Measurements from ENCODE around the gene ATIC. TPM values are rescaled to one million over a fixed set of nuclear protein-coding genes. Genes with fewer than 3 reads are reported as not detected.
A peak's percentile ranks its signal among the peaks of the same experiment; 100 is the strongest.

ATIC gene
- total RNA-seq (40.7 TPM), polyA plus RNA-seq (106 TPM)
- long read RNA-seq, donor 1, partial matches to known transcripts, result 0 of 1 reads
- long read RNA-seq, donor 1, other reads (novel, unspliced or antisense), result 0 of 1 reads
- long read RNA-seq, donor 2, transcript ATIC-201 (16 exons, 2,213 nt), result major isoform, 37 of 41 reads
- long read RNA-seq, donor 2, partial matches to known transcripts, result 0 of 41 reads
- long read RNA-seq, donor 2, other reads (novel, unspliced or antisense), result 0 of 41 reads
- long read RNA-seq, donor 3, transcript ATIC-201 (16 exons, 2,213 nt), result major isoform, 25 of 60 reads
- long read RNA-seq, donor 3, partial matches to known transcripts, result 29 of 60 reads
- long read RNA-seq, donor 3, other reads (novel, unspliced or antisense), result 0 of 60 reads
- long read RNA-seq, donor 4, transcript ATIC-201 (16 exons, 2,213 nt), result major isoform, 8 of 78 reads
- long read RNA-seq, donor 4, partial matches to known transcripts, result 69 of 78 reads
- long read RNA-seq, donor 4, other reads (novel, unspliced or antisense), result 0 of 78 reads
- long read RNA-seq, donor 5, transcript ATIC-201 (16 exons, 2,213 nt), result major isoform, 18 of 30 reads
- long read RNA-seq, donor 5, partial matches to known transcripts, result 6 of 30 reads
- long read RNA-seq, donor 5, other reads (novel, unspliced or antisense), result 0 of 30 reads
- long read RNA-seq, donor 6, transcript ATIC-201 (16 exons, 2,213 nt), result major isoform, 12 of 14 reads
- long read RNA-seq, donor 6, partial matches to known transcripts, result 0 of 14 reads
- long read RNA-seq, donor 6, other reads (novel, unspliced or antisense), result 0 of 14 reads
- long read RNA-seq, donor 7, transcript ATIC-201 (16 exons, 2,213 nt), result major isoform, 24 of 31 reads
- long read RNA-seq, donor 7, partial matches to known transcripts, result 6 of 31 reads
- long read RNA-seq, donor 7, other reads (novel, unspliced or antisense), result 0 of 31 reads
- long read RNA-seq, donor 8, transcript ATIC-201 (16 exons, 2,213 nt), result major isoform, 11 of 67 reads
- long read RNA-seq, donor 8, partial matches to known transcripts, result 48 of 67 reads
- long read RNA-seq, donor 8, other reads (novel, unspliced or antisense), result 7 of 67 reads
- long read RNA-seq, donor 9, transcript ATIC-201 (16 exons, 2,213 nt), result major isoform, 9 of 11 reads
- long read RNA-seq, donor 9, partial matches to known transcripts, result 0 of 11 reads
- long read RNA-seq, donor 9, other reads (novel, unspliced or antisense), result 0 of 11 reads
- long read RNA-seq, donor 10, transcript ATIC-201 (16 exons, 2,213 nt), result major isoform, 10 of 11 reads
- long read RNA-seq, donor 10, partial matches to known transcripts, result 0 of 11 reads
- long read RNA-seq, donor 10, other reads (novel, unspliced or antisense), result 0 of 11 reads

DNA sequence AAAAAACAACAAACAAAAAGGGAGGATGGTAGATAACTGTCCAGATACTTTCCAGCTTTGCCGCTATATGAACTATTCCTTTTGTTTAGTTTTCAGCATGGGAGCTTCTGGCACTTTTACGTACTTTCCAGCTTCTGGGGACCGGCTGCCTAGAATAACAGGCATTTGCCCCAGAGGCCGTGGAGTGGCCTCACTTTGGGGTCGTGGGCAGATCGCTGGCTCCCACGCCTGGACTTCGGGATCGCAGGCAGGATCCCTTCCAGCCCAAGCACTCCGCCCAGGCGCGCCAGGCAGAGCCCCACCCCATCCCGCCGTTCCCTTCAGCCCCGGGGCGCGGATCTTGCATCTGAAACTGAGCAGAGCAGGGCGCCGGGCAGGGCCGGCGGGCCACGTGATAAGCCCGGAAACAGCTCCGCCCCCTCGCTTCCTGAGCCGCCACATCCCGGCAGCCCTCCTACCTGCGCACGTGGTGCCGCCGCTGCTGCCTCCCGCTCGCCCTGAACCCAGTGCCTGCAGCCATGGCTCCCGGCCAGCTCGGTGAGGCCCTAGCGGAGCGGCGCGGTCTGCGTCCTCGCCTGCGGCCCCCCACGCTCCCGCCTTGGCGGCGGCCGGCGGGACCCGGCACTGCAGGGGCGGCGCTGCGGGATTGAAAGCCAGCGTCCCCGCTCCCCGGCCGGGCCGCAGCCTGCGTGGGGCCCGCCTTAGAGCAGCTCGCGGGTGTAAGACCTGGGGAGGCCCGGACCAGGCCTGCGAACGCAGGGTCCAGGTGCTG, at the start of gene ATIC:
Gene ATIC (plus strand): TSS at position 435 of the 772 bp plus-strand sequence. CDS start 84 bp downstream, at position 519.
- peak; percentile 69 to 94 (median 83) for DNase-seq (ENCODE audit: low read depth in 6 of 9, low spot score in 9 of 9)
- Histone ChIP-seq H3K4me1 (ENCODE audit: control insufficient read depth in 2 of 2, insufficient read depth in 2 of 2, low read length in 2 of 2) (peaks cover 6 to 15% of the 10 kb centered on the region in 2 donors), H3K4me3 (ENCODE audit: low read length in 2 of 2) (peak within 1 kb of the TSS; percentile 70 to 90), H3K9me3 (ENCODE audit: control insufficient read depth in 2 of 2, insufficient read depth in 1 of 2, low read length in 1 of 2) (peaks cover 0 to 4% of the 10 kb centered on the region in 2 donors), H3K27me3 (ENCODE audit: control insufficient read depth in 2 of 2, insufficient read depth in 1 of 2, low read length in 1 of 2) (no peaks in the 10 kb centered on the region), H3K27ac (ENCODE audit: low read depth in 1 of 2, low read length in 1 of 2) (peak within 1 kb of the TSS; percentile 56 to 91), H3K36me3 (ENCODE audit: control insufficient read depth in 2 of 2, insufficient read depth in 2 of 2, low read length in 1 of 2) (peaks cover 0 to 26% of the 10 kb centered on the region in 2 donors)
- WGBS, result under 1% methylated on average over 64 of the region's 64 CpGs

DNA sequence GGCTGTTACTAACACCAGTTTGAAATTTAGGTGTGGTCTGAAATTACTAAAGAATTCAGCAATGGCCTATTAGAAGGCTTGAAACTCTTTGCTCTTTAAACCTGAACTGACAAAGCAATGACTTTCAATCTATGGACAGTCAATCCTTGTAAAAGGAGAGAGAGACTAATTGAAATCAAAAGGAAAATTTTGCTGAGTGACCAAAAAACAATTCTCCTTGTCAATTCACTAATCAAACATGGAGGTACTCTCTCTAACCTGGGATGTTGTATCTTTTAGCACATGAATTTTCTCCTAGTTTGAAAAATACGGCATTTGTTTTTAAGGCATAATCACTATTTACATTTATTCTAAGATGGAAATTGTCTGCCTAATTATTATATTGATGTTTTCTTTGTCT, 49.6 kb upstream of the ATIC start:
- no peak overlapping the region for H3K4me3 ChIP-seq (ENCODE audit: low read length in 2 of 2)
- H3K4me1 ChIP-seq (ENCODE audit: control insufficient read depth in 2 of 2, insufficient read depth in 2 of 2, low read length in 2 of 2), result no peaks in the 10 kb centered on the region
- no peaks in the 10 kb centered on the region for H3K27me3 ChIP-seq (ENCODE audit: control insufficient read depth in 2 of 2, insufficient read depth in 1 of 2, low read length in 1 of 2)
- H3K27ac ChIP-seq (ENCODE audit: low read depth in 1 of 2, low read length in 1 of 2), result no peak overlapping the region
- no peaks in the 10 kb centered on the region for H3K9me3 ChIP-seq (ENCODE audit: control insufficient read depth in 2 of 2, insufficient read depth in 1 of 2, low read length in 1 of 2)
- DNase-seq (ENCODE audit: low read depth in 6 of 9, low spot score in 9 of 9), result no peak
- 96% methylated on average over 1 of the region's 1 CpG for WGBS
- H3K36me3 ChIP-seq (ENCODE audit: control insufficient read depth in 2 of 2, insufficient read depth in 2 of 2, low read length in 1 of 2), result no peaks in the 10 kb centered on the region

DNA sequence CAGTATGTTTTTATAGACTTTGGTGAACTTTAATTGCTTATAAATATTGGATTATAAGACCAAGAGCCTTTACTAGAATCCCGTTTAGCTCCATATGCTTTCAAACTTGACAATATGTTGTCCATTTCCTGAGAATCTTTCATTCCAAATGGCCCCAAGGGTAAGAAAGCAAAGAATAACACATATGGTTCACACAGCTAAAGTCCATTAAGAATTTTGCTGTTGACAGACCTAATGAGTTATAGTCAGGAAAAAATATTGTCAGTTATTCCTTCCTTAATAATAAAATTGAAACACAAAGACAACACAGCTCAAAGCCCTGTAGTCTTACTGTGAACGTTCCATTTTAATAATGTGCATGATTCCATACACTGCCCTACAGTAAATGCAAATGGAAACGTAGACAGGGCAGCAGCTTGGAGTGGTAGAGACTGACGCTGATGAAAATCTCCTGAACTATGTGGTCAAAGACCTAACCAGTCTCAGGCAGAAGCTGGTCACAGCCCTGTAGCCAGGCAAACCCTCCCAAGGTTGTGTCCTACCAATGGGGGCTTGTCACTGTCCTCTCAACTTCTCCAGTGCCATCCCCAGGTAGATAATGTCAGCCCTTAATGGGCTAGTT, 49.0 kb upstream of the ATIC start:
- H3K9me3 ChIP-seq (ENCODE audit: control insufficient read depth in 2 of 2, insufficient read depth in 1 of 2, low read length in 1 of 2), result no peaks in the 10 kb centered on the region
- no peaks in the 10 kb centered on the region for H3K36me3 ChIP-seq (ENCODE audit: control insufficient read depth in 2 of 2, insufficient read depth in 2 of 2, low read length in 1 of 2)
- no peak for DNase-seq (ENCODE audit: low read depth in 6 of 9, low spot score in 9 of 9)
- no peak overlapping the region for H3K27ac ChIP-seq (ENCODE audit: low read depth in 1 of 2, low read length in 1 of 2)
- 91% methylated on average over 4 of the region's 4 CpGs for WGBS
- no peak overlapping the region for H3K4me3 ChIP-seq (ENCODE audit: low read length in 2 of 2)
- H3K4me1 ChIP-seq (ENCODE audit: control insufficient read depth in 2 of 2, insufficient read depth in 2 of 2, low read length in 2 of 2), result no peaks in the 10 kb centered on the region
- no peaks in the 10 kb centered on the region for H3K27me3 ChIP-seq (ENCODE audit: control insufficient read depth in 2 of 2, insufficient read depth in 1 of 2, low read length in 1 of 2)

DNA sequence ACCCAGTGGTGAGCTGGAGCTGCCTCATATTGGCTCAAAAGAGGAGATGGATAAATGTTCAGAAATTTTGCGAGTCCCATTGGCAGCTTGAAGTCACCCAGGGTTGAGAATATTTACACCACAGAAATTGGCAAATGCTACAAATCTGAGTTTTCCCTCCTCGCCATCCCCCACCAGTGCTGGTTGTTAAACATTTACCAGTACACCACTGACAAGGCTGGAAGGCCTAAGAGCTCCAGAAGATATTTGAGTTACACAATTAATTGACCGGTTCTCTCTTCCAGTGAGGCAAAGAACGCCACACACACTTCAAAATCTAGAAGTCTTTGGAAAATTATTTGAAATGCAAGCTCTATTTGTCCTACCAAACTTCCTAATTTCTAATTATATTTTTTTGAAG, 47.5 kb upstream of the ATIC start:
- Histone ChIP-seq H3K4me3 (ENCODE audit: low read length in 2 of 2) (no peak overlapping the region), H3K4me1 (ENCODE audit: control insufficient read depth in 2 of 2, insufficient read depth in 2 of 2, low read length in 2 of 2) (no peaks in the 10 kb centered on the region), H3K9me3 (ENCODE audit: control insufficient read depth in 2 of 2, insufficient read depth in 1 of 2, low read length in 1 of 2) (no peaks in the 10 kb centered on the region), H3K36me3 (ENCODE audit: control insufficient read depth in 2 of 2, insufficient read depth in 2 of 2, low read length in 1 of 2) (no peaks in the 10 kb centered on the region), H3K27me3 (ENCODE audit: control insufficient read depth in 2 of 2, insufficient read depth in 1 of 2, low read length in 1 of 2) (no peaks in the 10 kb centered on the region), H3K27ac (ENCODE audit: low read depth in 1 of 2, low read length in 1 of 2) (no peak overlapping the region)
- 97% methylated on average over 4 of the region's 4 CpGs for WGBS
- DNase-seq (ENCODE audit: low read depth in 6 of 9, low spot score in 9 of 9), result no peak

DNA sequence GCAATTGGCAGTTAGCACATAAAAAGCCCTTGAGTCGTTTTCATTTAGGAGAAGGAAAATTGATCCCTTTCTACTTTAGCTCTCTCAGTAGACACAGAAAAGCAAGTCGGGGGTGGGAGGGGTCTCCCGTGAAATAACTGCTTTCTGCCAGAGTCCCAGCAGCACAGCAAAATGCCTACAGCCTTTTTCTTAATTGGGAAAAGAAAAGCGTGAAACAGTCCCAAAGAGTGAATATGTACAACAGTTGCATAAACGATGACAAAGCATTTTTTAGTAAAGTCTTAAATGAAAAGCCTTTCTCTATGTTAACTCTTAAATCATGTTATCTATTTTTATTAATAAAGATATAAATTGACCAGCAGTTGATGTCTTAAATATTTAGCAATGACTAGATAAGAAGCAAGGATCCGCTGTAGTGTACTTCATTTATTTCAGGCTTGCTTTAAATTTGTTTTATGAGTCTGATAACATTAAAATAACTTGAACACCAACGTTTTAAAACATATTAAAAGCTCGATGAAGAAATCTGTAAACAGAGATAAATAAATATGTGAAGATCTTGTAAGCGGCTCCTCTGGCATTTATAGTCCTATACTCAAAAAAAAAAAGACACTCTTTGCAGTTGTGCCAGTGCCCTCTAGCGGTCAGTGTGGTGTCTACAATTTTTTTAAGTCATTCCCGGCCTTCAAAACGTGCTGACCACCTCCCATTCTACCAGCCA, 42.3 kb upstream of the ATIC start:
- no peaks in the 10 kb centered on the region for H3K4me1 ChIP-seq (ENCODE audit: control insufficient read depth in 2 of 2, insufficient read depth in 2 of 2, low read length in 2 of 2)
- H3K9me3 ChIP-seq (ENCODE audit: control insufficient read depth in 2 of 2, insufficient read depth in 1 of 2, low read length in 1 of 2), result no peaks in the 10 kb centered on the region
- H3K27ac ChIP-seq (ENCODE audit: low read depth in 1 of 2, low read length in 1 of 2), result no peak overlapping the region
- H3K27me3 ChIP-seq (ENCODE audit: control insufficient read depth in 2 of 2, insufficient read depth in 1 of 2, low read length in 1 of 2), result no peaks in the 10 kb centered on the region
- WGBS, result 25% methylated on average over 12 of the region's 12 CpGs
- H3K36me3 ChIP-seq (ENCODE audit: control insufficient read depth in 2 of 2, insufficient read depth in 2 of 2, low read length in 1 of 2), result no peaks in the 10 kb centered on the region
- no peak overlapping the region for H3K4me3 ChIP-seq (ENCODE audit: low read length in 2 of 2)
- DNase-seq (ENCODE audit: low read depth in 6 of 9, low spot score in 9 of 9), result peak; percentile 27 to 73 (median 51)

DNA sequence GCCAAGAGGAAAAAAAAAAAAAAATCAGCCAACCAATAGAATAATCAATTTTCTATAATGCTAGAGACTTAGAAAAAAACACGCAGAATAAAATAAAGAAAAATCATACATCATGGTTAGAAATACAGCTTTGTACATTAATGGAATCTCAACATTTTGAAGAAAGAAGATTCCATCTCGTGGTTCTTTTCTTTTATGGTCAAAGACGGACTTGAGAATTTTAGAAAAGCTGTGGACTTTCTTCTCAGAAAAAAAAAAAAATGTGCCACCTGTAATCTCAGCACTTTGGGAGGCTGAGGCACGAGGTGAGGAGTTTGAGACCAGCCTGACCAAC, 41.8 kb upstream of the ATIC start:
- H3K9me3 ChIP-seq (ENCODE audit: control insufficient read depth in 2 of 2, insufficient read depth in 1 of 2, low read length in 1 of 2), result no peaks in the 10 kb centered on the region
- H3K36me3 ChIP-seq (ENCODE audit: control insufficient read depth in 2 of 2, insufficient read depth in 2 of 2, low read length in 1 of 2), result no peaks in the 10 kb centered on the region
- H3K27ac ChIP-seq (ENCODE audit: low read depth in 1 of 2, low read length in 1 of 2), result no peak overlapping the region
- no peak overlapping the region for H3K4me3 ChIP-seq (ENCODE audit: low read length in 2 of 2)
- H3K27me3 ChIP-seq (ENCODE audit: control insufficient read depth in 2 of 2, insufficient read depth in 1 of 2, low read length in 1 of 2), result no peaks in the 10 kb centered on the region
- DNase-seq (ENCODE audit: low read depth in 6 of 9, low spot score in 9 of 9), result peak in 1 of 9 donors; percentile 4
- H3K4me1 ChIP-seq (ENCODE audit: control insufficient read depth in 2 of 2, insufficient read depth in 2 of 2, low read length in 2 of 2), result no peaks in the 10 kb centered on the region
- 71% methylated on average over 4 of the region's 4 CpGs for WGBS

DNA sequence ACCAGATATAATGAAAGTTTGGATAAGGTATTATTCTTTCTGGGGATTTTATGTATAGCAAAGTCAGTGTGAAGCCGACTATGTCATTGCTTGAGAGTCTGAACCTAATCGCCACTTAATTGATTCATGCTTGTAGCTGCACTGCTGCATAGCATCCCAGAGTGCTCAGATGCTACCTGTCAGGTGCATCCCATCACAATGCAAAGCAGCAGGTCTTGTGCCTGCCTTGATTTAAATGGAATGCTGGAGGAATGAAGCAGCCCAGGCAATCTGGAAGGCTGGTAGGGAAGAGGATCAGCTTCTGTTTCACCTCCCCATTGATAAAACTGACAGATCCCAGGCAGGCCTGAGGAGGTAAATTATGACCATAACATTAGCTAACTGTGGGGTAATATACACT, 40.4 kb upstream of the ATIC start:
- no peaks in the 10 kb centered on the region for H3K36me3 ChIP-seq (ENCODE audit: control insufficient read depth in 2 of 2, insufficient read depth in 2 of 2, low read length in 1 of 2)
- 99% methylated on average over 2 of the region's 2 CpGs for WGBS
- no peak for DNase-seq (ENCODE audit: low read depth in 6 of 9, low spot score in 9 of 9)
- H3K27ac ChIP-seq (ENCODE audit: low read depth in 1 of 2, low read length in 1 of 2), result no peak overlapping the region
- no peaks in the 10 kb centered on the region for H3K9me3 ChIP-seq (ENCODE audit: control insufficient read depth in 2 of 2, insufficient read depth in 1 of 2, low read length in 1 of 2)
- no peak overlapping the region for H3K4me3 ChIP-seq (ENCODE audit: low read length in 2 of 2)
- no peaks in the 10 kb centered on the region for H3K4me1 ChIP-seq (ENCODE audit: control insufficient read depth in 2 of 2, insufficient read depth in 2 of 2, low read length in 2 of 2)
- no peaks in the 10 kb centered on the region for H3K27me3 ChIP-seq (ENCODE audit: control insufficient read depth in 2 of 2, insufficient read depth in 1 of 2, low read length in 1 of 2)

Measured in thymus (tissue), 14 donors.